ENCODE measurements around the gene USP3. TPM values are rescaled to one million over a fixed set of nuclear protein-coding genes. Genes with fewer than 3 reads are reported as not detected.
A peak's percentile ranks its signal among the peaks of the same experiment; 100 is the strongest.

Gene USP3
- total and polyA plus RNA-seq, 9 of the 15 experiments (the other 6 are each of a cell fraction or from before 2014, with no cell fraction given): 17.3 to 54.3 (median 34.8) TPM

DNA sequence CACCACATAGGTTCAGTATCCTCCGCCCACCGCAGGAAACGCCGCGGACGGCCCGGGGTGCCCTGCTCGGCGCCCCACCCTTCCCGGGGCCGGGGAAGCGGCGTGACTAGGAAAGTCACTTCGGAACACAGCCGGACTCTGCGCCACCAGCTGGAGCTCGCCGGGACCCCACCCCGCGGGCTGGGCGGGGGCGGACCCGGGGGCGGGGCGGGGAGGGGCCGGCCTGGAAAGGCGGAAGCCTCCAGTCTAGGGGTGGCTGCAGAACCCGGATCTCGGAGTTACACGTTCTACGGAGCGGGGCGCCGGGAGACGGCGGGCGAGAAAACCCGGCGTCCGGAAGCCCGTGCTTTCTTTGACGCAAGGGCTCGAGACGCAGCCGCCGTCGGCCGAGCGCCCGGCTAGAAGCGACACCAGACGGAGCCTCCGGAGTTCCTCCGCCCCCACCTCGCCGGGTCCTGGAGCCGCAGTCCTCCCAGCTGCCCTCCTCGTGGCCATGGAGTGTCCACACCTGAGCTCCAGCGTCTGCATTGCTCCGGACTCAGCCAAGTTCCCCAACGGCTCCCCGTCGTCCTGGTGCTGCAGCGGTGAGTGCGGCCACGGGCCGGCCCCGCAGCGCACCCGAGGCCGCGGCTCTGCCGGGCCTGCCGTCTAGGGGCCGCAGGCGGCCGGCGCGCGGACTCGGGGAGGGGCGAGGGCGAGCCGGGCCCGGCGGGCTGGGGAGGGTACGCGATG lies at the start of gene USP3 (continued):
- TF ChIP-seq, protein P1, sequence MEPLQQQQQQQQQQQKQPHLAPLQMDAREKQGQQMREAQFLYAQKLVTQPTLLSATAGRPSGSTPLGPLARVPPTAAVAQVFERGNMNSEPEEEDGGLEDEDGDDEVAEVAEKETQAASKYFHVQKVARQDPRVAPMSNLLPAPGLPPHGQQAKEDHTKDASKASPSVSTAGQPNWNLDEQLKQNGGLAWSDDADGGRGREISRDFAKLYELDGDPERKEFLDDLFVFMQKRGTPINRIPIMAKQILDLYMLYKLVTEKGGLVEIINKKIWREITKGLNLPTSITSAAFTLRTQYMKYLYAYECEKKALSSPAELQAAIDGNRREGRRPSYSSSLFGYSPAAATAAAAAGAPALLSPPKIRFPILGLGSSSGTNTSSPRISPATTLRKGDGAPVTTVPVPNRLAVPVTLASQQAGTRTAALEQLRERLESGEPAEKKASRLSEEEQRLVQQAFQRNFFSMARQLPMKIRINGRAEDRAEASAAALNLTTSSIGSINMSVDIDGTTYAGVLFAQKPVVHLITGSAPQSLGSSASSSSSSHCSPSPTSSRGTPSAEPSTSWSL (CRISPR knock-in tag; IDR thresholded peaks at IDR 0.05; ENCODE audit: borderline replicate concordance): no peak
- TF ChIP-seq TAF7 (tag; IDR thresholded peaks at IDR 0.05) (peak; percentile 26; the same call in 1 of the 2 replicates), ZNF407 (IDR thresholded peaks at IDR 0.05; ENCODE audit: low read depth) (no peak; the same call in 1 of the 2 replicates), HDAC6 (IDR thresholded peaks at IDR 0.05; ENCODE audit: low read depth, low read length) (no peak), MAX (CRISPR knock-in tag; IDR thresholded peaks at IDR 0.05) (no peak; the same call in 1 of the 2 replicates)
- TF ChIP-seq, protein P2, sequence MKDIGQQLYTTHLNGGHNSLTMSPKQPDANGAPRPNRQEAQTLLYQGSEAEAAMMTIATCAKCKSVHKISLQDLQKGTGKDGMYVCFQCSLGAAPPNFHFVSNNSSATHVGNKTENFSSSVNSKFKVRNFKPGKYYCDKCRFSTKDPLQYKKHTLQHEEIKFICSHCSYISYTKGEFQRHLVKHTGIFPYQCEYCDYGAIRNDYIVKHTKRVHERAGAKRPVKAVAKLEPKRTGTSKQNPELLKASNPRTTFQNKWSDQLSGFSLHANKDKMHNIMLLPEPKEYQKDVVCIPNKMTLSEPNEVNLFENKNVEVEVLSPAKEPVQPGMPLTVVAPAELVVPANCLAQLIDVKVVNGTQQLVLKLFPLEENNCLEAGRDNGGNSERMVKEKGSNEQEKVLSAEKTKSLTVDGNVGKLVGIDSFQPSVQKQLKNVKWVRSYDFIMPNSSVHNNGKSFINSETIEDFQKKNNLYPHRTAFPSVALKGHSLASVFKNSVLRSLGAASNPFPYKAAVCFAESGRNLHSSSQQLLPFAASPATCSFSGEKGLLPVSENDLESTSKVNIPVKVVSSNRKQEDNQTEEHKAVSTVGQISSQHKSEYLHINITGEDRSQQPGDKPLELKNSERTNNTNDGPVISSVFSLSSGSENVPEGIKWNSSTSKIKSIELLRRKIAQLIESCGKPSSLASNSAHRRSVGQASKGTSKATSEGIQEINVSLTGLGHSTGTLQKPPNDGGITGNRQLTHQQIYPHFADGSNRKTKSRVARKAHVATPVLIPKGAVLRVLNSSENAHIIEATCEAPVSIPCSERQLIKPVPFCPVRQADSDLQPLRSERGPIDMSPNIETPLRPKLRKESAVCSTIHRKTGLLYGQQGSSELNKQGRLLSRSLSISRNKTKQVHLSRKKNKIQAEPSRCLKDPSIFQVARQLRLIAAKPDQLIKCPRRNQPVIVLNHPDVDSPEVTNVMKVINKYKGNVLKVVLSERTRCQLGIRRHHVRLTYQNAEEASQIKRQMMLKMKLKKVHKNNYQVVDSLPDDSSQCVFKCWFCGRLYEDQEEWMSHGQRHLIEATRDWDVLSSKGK (CRISPR knock-in tag; IDR thresholded peaks at IDR 0.05): no peak
- TF ChIP-seq, protein P3, sequence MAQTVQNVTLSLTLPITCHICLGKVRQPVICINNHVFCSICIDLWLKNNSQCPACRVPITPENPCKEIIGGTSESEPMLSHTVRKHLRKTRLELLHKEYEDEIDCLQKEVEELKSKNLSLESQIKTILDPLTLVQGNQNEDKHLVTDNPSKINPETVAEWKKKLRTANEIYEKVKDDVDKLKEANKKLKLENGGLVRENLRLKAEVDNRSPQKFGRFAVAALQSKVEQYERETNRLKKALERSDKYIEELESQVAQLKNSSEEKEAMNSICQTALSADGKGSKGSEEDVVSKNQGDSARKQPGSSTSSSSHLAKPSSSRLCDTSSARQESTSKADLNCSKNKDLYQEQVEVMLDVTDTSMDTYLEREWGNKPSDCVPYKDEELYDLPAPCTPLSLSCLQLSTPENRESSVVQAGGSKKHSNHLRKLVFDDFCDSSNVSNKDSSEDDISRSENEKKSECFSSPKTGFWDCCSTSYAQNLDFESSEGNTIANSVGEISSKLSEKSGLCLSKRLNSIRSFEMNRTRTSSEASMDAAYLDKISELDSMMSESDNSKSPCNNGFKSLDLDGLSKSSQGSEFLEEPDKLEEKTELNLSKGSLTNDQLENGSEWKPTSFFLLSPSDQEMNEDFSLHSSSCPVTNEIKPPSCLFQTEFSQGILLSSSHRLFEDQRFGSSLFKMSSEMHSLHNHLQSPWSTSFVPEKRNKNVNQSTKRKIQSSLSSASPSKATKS (CRISPR knock-in tag; IDR thresholded peaks at IDR 0.05): no peak

Measured in K562 (cell line).